Measurements from ENCODE around the gene CYP19A1.

- TF ChIP-seq POLR2A (IDR thresholded peaks at IDR 0.05; ENCODE audit: low read depth, low read length) (no peak), POLR2AphosphoS5 (IDR thresholded peaks at IDR 0.05; ENCODE audit: low read depth, low read length) (no peak), SPI1 (IDR thresholded peaks at IDR 0.05; ENCODE audit: low read depth, low read length) (no peak), TAF1 (IDR thresholded peaks at IDR 0.05; ENCODE audit: low read depth, low read length) (no peak), POU2F2 (IDR thresholded peaks at IDR 0.05; ENCODE audit: low read depth, low read length) (no peak)
Observed at GRCh38 chr15:51199541-51199940, 138.9 kb downstream of the CYP19A1 start.
